Natural killer cell treated with Interleukin-12 subunit alpha and Interleukin-12 subunit beta and Interleukin-15 and Interleukin-18, amount 100 ng/mL, for 72 hours (primary cell): ENCODE results near the gene SFXN4. TPM values are rescaled to one million over a fixed set of nuclear protein-coding genes. Genes with fewer than 3 reads are reported as not detected.
"Not testable (repeated sequence)": the region's sequence is repeated elsewhere in the genome, so short reads cannot be mapped to it uniquely, and the experiment has no call there.

ENCODE experiments used
- ATAC-seq, 2 donors: fragments of 150-1000 bp; cut with Tn5 transposase in 1 of 2; sonication (Bioruptor Pico), chemical (Tn5 transposase) in 1 of 2; 2 replicates each; pipeline ENCODE4 v1.10.0; 2021
- DNase-seq: peaks from one replicate; pipeline ENCODE4 v3.0.0; 2022; ENCODE audit warnings: low spot score
- H3K27ac Mint-ChIP-seq, 2 donors: 1 replicate in 1 of 2; 2 replicates in 1 of 2; pipeline ENCODE4 v1.8.0; 2022; ENCODE audit warnings: mixed read lengths in 2 of 2, mild to moderate bottlenecking in 1 of 2, moderate library complexity in 1 of 2
- H3K27me3 Mint-ChIP-seq, 2 donors: 1 replicate in 1 of 2; 2 replicates in 1 of 2; pipeline ENCODE4 v1.8.0; 2022; ENCODE audit warnings: mixed read lengths in 2 of 2
- H3K36me3 Mint-ChIP-seq: one replicate; pipeline ENCODE4 v1.8.0; 2022; ENCODE audit warnings: mixed read lengths
- H3K4me1 Mint-ChIP-seq, 2 donors: 1 replicate in 1 of 2; 2 replicates in 1 of 2; pipeline ENCODE4 v1.8.0; 2022; ENCODE audit warnings: low read depth in 2 of 2, mixed read lengths in 2 of 2, mild to moderate bottlenecking in 1 of 2
- H3K4me3 Mint-ChIP-seq: one replicate; pipeline ENCODE4 v1.8.0; 2022; ENCODE audit warnings: mixed read lengths
- H3K9me3 Mint-ChIP-seq: 2 replicates; pipeline ENCODE4 v1.8.0; 2022; ENCODE audit warnings: mixed read lengths
- total RNA-seq, 2 donors: library from RNA; stranded (reverse); gene quantifications; one replicate each; pipeline ENCODE4 v1.2.3, GENCODE V29; 2022

Gene SFXN4
- total RNA-seq, 2 donors from 2014 or later, result 22.4 to 48.0 TPM

DNA sequence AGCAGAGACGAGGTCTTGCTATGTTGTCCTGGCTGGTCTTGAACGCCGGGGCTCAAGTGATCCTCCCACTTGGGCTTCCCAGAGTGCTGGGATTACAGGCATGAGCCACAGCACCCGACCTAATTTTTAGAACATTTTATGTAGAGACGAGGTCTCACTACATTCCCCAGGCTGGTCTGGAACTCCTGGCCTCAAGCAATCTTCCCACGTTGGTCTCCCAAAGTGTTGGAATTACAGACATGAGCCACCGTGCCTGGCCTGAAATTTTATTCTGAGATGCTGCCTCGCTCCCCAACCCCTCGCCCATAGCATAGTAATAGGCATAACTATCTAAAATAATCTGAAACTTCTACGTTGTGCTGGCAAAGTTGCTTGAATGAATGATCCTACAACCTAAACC is 21.9 kb downstream of the SFXN4 start:
- no peaks in the 10 kb centered on the region for H3K27me3 Mint-ChIP-seq
- H3K4me3 Mint-ChIP-seq, result no peak overlapping the region
- peaks cover 10 to 12% of the 10 kb centered on the region in 2 donors for H3K4me1 Mint-ChIP-seq
- H3K36me3 Mint-ChIP-seq, result peaks cover under 1% of the 10 kb centered on the region
- no peak overlapping the region for H3K27ac Mint-ChIP-seq
- no peak for ATAC-seq
- no peaks in the 10 kb centered on the region for H3K9me3 Mint-ChIP-seq
- DNase-seq, result no peak

- H3K27ac Mint-ChIP-seq, result peak overlapping the region in 1 of 2 donors; percentile 93
Measured at GRCh38 chr10:119140603-119141245, 24.8 kb downstream of the SFXN4 start.

GRCh38 chr10:119139464-119140067 is 25.9 kb downstream of the SFXN4 start:
- Mint-ChIP-seq H3K27me3 (no peaks in the 10 kb centered on the region), H3K27ac (peak overlapping the region; percentile 73 to 93), H3K4me3 (peak overlapping the region; percentile 63), H3K36me3 (peaks cover 6% of the 10 kb centered on the region), H3K9me3 (no peaks in the 10 kb centered on the region), H3K4me1 (peaks cover 21 to 22% of the 10 kb centered on the region in 2 donors)
- ATAC-seq (peak; percentile 71 to 74), DNase-seq (peak; percentile 67)

More at GRCh38 chr10:119140603-119141245, 24.8 kb downstream of the SFXN4 start:
- Mint-ChIP-seq H3K9me3 (no peaks in the 10 kb centered on the region), H3K27me3 (no peaks in the 10 kb centered on the region), H3K4me3 (no peak overlapping the region), H3K4me1 (peaks cover 15 to 16% of the 10 kb centered on the region in 2 donors), H3K36me3 (peaks cover 6% of the 10 kb centered on the region)
- no peak for ATAC-seq
- DNase-seq, result no peak

DNA sequence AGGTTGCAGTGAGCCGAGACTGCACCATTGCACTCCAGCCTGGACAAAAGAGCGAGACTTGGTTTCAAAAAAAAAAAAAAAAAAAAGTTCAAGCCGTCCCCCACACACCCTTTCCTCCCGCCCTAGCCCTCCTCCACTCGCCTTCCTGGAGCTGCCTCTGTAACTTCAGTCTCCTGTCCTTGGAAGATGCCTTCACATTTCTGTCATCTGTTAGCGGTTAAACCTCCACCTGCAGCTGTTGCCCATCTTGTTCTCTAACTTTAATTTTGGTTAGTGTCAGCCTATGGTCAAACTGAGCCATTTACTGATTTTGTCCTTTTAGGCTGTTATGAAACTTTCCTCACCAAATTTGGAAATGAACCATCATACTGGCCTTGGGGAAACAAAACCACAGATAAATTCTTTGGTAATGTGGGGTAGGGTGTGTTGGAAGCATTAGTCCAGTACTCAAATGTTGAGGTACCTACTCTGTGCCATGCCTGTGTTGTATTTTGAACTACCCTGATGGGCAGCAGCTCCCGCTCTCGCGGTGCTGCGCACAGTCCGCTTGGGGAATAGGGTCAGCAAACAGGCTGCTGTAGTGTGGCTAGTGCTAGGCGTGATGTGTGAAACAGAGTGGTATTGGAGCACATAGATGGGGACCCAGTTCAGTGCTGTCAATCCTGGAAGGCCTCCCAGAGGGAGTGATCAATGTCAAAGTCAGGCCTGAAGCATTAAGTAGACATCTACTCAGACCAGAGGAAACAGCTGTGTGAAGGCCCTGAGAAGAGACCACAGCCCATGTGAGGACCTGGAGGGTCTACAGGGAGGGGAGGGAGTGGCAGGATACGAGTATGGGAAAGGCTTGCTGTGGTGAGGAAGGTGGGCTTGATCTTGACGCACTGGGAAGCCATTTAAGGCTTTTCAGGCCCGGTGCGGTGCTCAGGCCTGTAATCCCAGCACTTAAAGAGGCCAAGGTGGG is 26.9 kb downstream of the SFXN4 start:
- H3K4me3 Mint-ChIP-seq, result peak overlapping the region; percentile 63
- H3K9me3 Mint-ChIP-seq, result no peaks in the 10 kb centered on the region
- DNase-seq, result no peak
- no peak for ATAC-seq
- H3K36me3 Mint-ChIP-seq, result peaks cover 11% of the 10 kb centered on the region
- H3K4me1 Mint-ChIP-seq, result peaks cover 27 to 28% of the 10 kb centered on the region in 2 donors
- no peaks in the 10 kb centered on the region for H3K27me3 Mint-ChIP-seq
- peak overlapping the region; percentile 73 to 93 for H3K27ac Mint-ChIP-seq

GRCh38 chr10:119137878-119138277 is 27.6 kb downstream of the SFXN4 start:
- Mint-ChIP-seq H3K36me3 (peaks cover 17% of the 10 kb centered on the region), H3K27ac (peak overlapping the region in 1 of 2 donors; percentile 93), H3K4me1 (peaks cover 34 to 35% of the 10 kb centered on the region in 2 donors)
- not testable (repeated sequence) for H3K9me3 Mint-ChIP-seq, H3K4me3 Mint-ChIP-seq, H3K27me3 Mint-ChIP-seq, ATAC-seq, DNase-seq

- Mint-ChIP-seq H3K4me3 (no peak overlapping the region), H3K36me3 (peaks cover 23% of the 10 kb centered on the region), H3K27ac (peak overlapping the region; percentile 95 to 98), H3K9me3 (no peaks in the 10 kb centered on the region), H3K4me1 (peaks cover 48 to 50% of the 10 kb centered on the region in 2 donors), H3K27me3 (no peaks in the 10 kb centered on the region)
- DNase-seq, result no peak
- ATAC-seq, result no peak
Measured at GRCh38 chr10:119136084-119136483, 29.4 kb downstream of the SFXN4 start.

- Mint-ChIP-seq H3K4me1 (peaks cover 54 to 56% of the 10 kb centered on the region in 2 donors), H3K27me3 (no peaks in the 10 kb centered on the region), H3K27ac (peak overlapping the region; percentile 95 to 98), H3K36me3 (peaks cover 28% of the 10 kb centered on the region), H3K4me3 (peak overlapping the region; percentile 76), H3K9me3 (no peaks in the 10 kb centered on the region)
- ATAC-seq (peak; percentile 35 to 69), DNase-seq (peak; percentile 83)
Measured at GRCh38 chr10:119135513-119135881, 30.0 kb downstream of the SFXN4 start.

- DNase-seq (peak; percentile 78), ATAC-seq (peak; percentile 34 to 41)
- Mint-ChIP-seq H3K4me3 (peak overlapping the region; percentile 94), H3K36me3 (peaks cover 42% of the 10 kb centered on the region), H3K27me3 (no peaks in the 10 kb centered on the region), H3K27ac (peak overlapping the region; percentile 95 to 98), H3K9me3 (no peaks in the 10 kb centered on the region), H3K4me1 (peaks cover 59 to 64% of the 10 kb centered on the region in 2 donors)
Measured at GRCh38 chr10:119133949-119134348, 31.6 kb downstream of the SFXN4 start.

DNA sequence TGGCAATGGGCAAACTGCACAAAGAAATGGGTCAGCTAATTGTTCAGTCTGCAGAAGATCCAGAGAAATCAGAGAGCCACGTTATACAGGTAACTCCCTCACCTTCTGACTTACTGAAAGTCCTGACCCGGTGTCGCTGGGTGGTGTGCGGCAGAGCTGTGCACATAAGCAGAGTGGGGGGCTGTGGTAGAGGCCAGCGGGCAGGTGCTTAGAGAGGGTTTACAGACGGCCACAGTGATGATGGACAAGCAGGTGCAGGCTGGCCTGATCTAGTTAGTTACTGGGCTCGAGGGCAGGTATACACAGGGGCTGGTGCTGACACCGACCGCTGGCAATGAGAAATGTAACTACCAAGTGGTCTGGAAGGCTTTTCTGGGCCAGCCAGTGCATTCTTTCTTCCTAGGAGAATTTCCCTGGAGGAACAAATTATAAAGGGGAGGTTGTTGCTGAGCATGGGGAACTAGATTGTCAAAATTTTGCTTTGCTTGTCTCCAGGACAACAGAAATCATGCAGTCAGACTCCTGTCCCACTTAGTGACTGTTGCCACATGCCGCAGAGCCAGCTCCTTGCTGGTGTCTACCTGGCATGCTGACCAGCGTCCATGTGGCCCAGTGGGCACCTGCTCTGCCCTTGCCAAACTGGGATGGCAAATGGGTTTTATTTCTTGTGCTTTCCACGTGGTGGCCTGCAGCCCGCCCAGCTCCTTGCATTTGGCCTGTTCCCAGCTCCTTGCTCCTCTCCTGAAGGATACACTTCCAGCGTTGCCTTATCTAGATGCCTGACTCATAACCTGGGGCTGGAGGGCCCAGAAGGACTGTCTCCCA is 32.8 kb downstream of the SFXN4 start:
- peak overlapping the region; percentile 94 for H3K4me3 Mint-ChIP-seq
- peaks cover 53 to 58% of the 10 kb centered on the region in 2 donors for H3K4me1 Mint-ChIP-seq
- DNase-seq (no peak), ATAC-seq (no peak)
- no peaks in the 10 kb centered on the region for H3K9me3 Mint-ChIP-seq
- no peaks in the 10 kb centered on the region for H3K27me3 Mint-ChIP-seq
- peaks cover 38% of the 10 kb centered on the region for H3K36me3 Mint-ChIP-seq
- H3K27ac Mint-ChIP-seq, result peak overlapping the region; percentile 95 to 98

GRCh38 chr10:119131512-119132240 is 33.8 kb downstream of the SFXN4 start:
- DNase-seq (peak; percentile 83), ATAC-seq (peak; percentile 86 to 91)
- Mint-ChIP-seq H3K27me3 (no peaks in the 10 kb centered on the region), H3K4me3 (peak overlapping the region; percentile 94), H3K36me3 (peaks cover 38% of the 10 kb centered on the region), H3K4me1 (peaks cover 53 to 58% of the 10 kb centered on the region in 2 donors), H3K9me3 (no peaks in the 10 kb centered on the region), H3K27ac (peak overlapping the region; percentile 95 to 98)

DNA sequence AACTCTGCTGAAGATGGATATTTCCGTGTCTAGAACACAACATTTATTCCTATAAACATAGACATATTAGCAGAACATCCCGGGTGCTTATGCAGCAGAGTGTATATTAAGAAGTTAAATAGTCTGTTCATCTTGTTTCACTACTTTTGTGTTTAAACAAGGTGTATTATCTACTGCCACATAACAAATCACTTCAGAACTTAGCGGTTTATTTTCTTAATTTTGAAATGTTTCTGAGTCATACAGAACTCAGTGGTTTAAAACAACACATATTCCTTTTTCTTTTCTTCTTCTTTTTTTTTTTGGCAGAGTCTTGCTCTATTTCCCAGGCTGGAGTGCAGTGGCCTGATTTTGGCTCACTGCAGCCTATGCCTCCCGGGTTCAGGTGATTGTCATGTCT is 35.8 kb downstream of the SFXN4 start:
- Mint-ChIP-seq H3K36me3 (peaks cover 46% of the 10 kb centered on the region), H3K4me3 (peak overlapping the region; percentile 94), H3K4me1 (peaks cover 51 to 54% of the 10 kb centered on the region in 2 donors), H3K27ac (peak overlapping the region; percentile 95 to 98), H3K27me3 (no peaks in the 10 kb centered on the region), H3K9me3 (no peaks in the 10 kb centered on the region)
- ATAC-seq, result no peak
- DNase-seq, result no peak

GRCh38 chr10:119125942-119126341 is 39.6 kb downstream of the SFXN4 start:
- DNase-seq (no peak), ATAC-seq (no peak)
- H3K4me1 Mint-ChIP-seq, result peaks cover 21 to 26% of the 10 kb centered on the region in 2 donors
- no peaks in the 10 kb centered on the region for H3K9me3 Mint-ChIP-seq
- H3K27me3 Mint-ChIP-seq, result no peaks in the 10 kb centered on the region
- H3K36me3 Mint-ChIP-seq, result peaks cover 28% of the 10 kb centered on the region
- H3K4me3 Mint-ChIP-seq, result no peak overlapping the region
- peak overlapping the region in 1 of 2 donors; percentile 58 for H3K27ac Mint-ChIP-seq
